Liver (tissue), 9 donors: ENCODE measurements around the gene NCAM2. TPM values are rescaled to one million over a fixed set of nuclear protein-coding genes. Genes with fewer than 3 reads are reported as not detected.

Experiments
- DNase-seq: peaks from one replicate; pipeline ENCODE4 v3.0.0-alpha.2; 2017; ENCODE audit warnings: low spot score
- H3K27ac ChIP-seq, 2 donors: one replicate each; pipeline ENCODE4 v1.7.0; 2013; ENCODE audit warnings: inconsistent platforms in 2 of 2, low read length in 2 of 2, control low read depth in 1 of 2, low read depth in 1 of 2, mild to moderate bottlenecking in 1 of 2
- H3K27me3 ChIP-seq, 4 donors: one replicate each; pipeline versions ENCODE4 v1.6.1 to v1.7.0; 2013; ENCODE audit warnings: low read length in 3 of 4, inconsistent platforms in 1 of 4, mild to moderate bottlenecking in 1 of 4, moderate library complexity in 1 of 4; ENCODE audit not compliant: control insufficient read depth in 4 of 4, insufficient read depth in 4 of 4
- H3K36me3 ChIP-seq, 4 donors: one replicate each; pipeline versions ENCODE4 v1.6.1 to v1.7.0; 2013; ENCODE audit warnings: low read length in 3 of 4, mild to moderate bottlenecking in 3 of 4, low read depth in 1 of 4, moderate library complexity in 1 of 4; ENCODE audit not compliant: control insufficient read depth in 4 of 4, insufficient read depth in 3 of 4
- H3K4me1 ChIP-seq, 4 donors: one replicate each; pipeline versions ENCODE4 v1.6.1 to v1.7.0; 2013; ENCODE audit warnings: low read length in 3 of 4, mild to moderate bottlenecking in 3 of 4, moderate library complexity in 1 of 4; ENCODE audit not compliant: control insufficient read depth in 4 of 4, insufficient read depth in 4 of 4
- H3K4me3 ChIP-seq, 3 donors: one replicate each; pipeline versions ENCODE4 v1.6.1 to v1.7.0; 2013; ENCODE audit warnings: low read length in 3 of 3, control low read depth in 1 of 3, low read depth in 1 of 3, mild to moderate bottlenecking in 1 of 3
- H3K9ac ChIP-seq, 2 donors: one replicate each; pipeline ENCODE4 v1.7.0; 2013; ENCODE audit warnings: low read length in 2 of 2, mild to moderate bottlenecking in 2 of 2, moderate library complexity in 2 of 2, control low read depth in 1 of 2, low read depth in 1 of 2
- H3K9me3 ChIP-seq, 4 donors: one replicate each; pipeline versions ENCODE4 v1.6.1 to v1.7.0; 2013; ENCODE audit warnings: low read length in 3 of 4; ENCODE audit not compliant: control insufficient read depth in 4 of 4
- CTCF ChIP-seq: fragments of 150-350 bp; IDR thresholded peaks from 2 replicates; pipeline ENCODE4 v1.5.1; 2017; ENCODE audit warnings: improper control_type of control experiment, low read depth, low read length; ENCODE audit not compliant: missing input control
- EGR1 ChIP-seq, 2 donors: IDR thresholded peaks; 2 replicates each; pipeline ENCODE4 v1.6.1; 2016 to 2018; ENCODE audit warnings: antibody characterized with exemption in 2 of 2, low read depth in 2 of 2
- FOXA1 ChIP-seq: IDR thresholded peaks from 2 replicates; pipeline ENCODE4 v1.6.1; 2016; ENCODE audit warnings: antibody characterized with exemption
- FOXA2 ChIP-seq: IDR thresholded peaks from 2 replicates; pipeline ENCODE4 v1.6.1; 2016; ENCODE audit warnings: antibody characterized with exemption
- GABPA ChIP-seq, 2 donors: IDR thresholded peaks in 1 of 2; conservative IDR thresholded peaks in 1 of 2; 2 replicates each; pipeline ENCODE4 v1.6.1; 2016; ENCODE audit warnings: antibody characterized with exemption in 2 of 2, mild to moderate bottlenecking in 1 of 2, moderate library complexity in 1 of 2
- HNF4A ChIP-seq, 2 donors: conservative IDR thresholded peaks; 2 replicates each; pipeline ENCODE4 v1.6.1; 2016; ENCODE audit warnings: antibody characterized with exemption in 2 of 2, mild to moderate bottlenecking in 2 of 2
- HNF4G ChIP-seq: IDR thresholded peaks from 2 replicates; pipeline ENCODE4 v1.6.1; 2016; ENCODE audit warnings: antibody characterized with exemption
- JUND ChIP-seq, 2 donors: IDR thresholded peaks; 2 replicates each; pipeline ENCODE4 v1.6.1; 2016; ENCODE audit warnings: antibody characterized with exemption in 2 of 2
- MAX ChIP-seq: IDR thresholded peaks from 2 replicates; pipeline ENCODE4 v1.6.1; 2016; ENCODE audit warnings: antibody characterized with exemption
- NR2F2 ChIP-seq: IDR thresholded peaks from 2 replicates; pipeline ENCODE4 v1.6.1; 2016; ENCODE audit warnings: antibody characterized with exemption
- RAD21 ChIP-seq, 2 donors: IDR thresholded peaks; 2 replicates each; pipeline ENCODE4 v1.6.1; 2016; ENCODE audit warnings: antibody characterized with exemption in 2 of 2, mild to moderate bottlenecking in 2 of 2
- REST ChIP-seq: IDR thresholded peaks from 2 replicates; pipeline ENCODE4 v1.6.1; 2016; ENCODE audit warnings: antibody characterized with exemption, mild to moderate bottlenecking
- RXRA ChIP-seq, 2 donors: IDR thresholded peaks; 2 replicates each; pipeline ENCODE4 v1.6.1; 2017 to 2018; ENCODE audit warnings: antibody characterized with exemption in 2 of 2, mild to moderate bottlenecking in 1 of 2
- SP1 ChIP-seq: IDR thresholded peaks from 2 replicates; pipeline ENCODE4 v1.6.1; 2018; ENCODE audit warnings: antibody characterized with exemption, mild to moderate bottlenecking
- TAF1 ChIP-seq: conservative IDR thresholded peaks from 2 replicates; pipeline ENCODE4 v1.6.1; 2016; ENCODE audit warnings: antibody characterized with exemption, mild to moderate bottlenecking
- YY1 ChIP-seq: IDR thresholded peaks from 2 replicates; pipeline ENCODE4 v1.6.1; 2016; ENCODE audit warnings: antibody characterized with exemption, mild to moderate bottlenecking
- WGBS: extraction: QIAGEN DNeasy Blood & Tissue Kit; methylation state at CpG from one replicate; pipeline ENCODE4 v1.1.7; 2013; 5-methylcytosine and 5-hydroxymethylcytosine counted together
- polyA plus RNA-seq, 2 donors: library from polyadenylated mRNA; stranded (reverse) in 1 of 2; unstranded in 1 of 2; fragments of 200-250 nt in 1 of 2; fragments of >200 nt in 1 of 2; fragmentation: Nextera tagmentation in 1 of 2; extraction: Ambion mirVana in 1 of 2; gene quantifications; one replicate each; pipeline versions ENCODE4 v1.2.1 to v1.2.3, GENCODE V29; 2013 to 2015
- total RNA-seq, 2 donors: library from RNA; depleted of rRNA; stranded (reverse); fragments of >200 nt; gene quantifications; one replicate each; pipeline ENCODE4 v1.2.3, GENCODE V29; 2014
- TF ChIP-seq, protein P1 (sequence below): IDR thresholded peaks from 2 replicates; pipeline ENCODE4 v1.6.1; 2016; ENCODE audit warnings: antibody characterized with exemption
- TF ChIP-seq, protein P2 (sequence below): IDR thresholded peaks from 2 replicates; pipeline ENCODE4 v1.6.1; 2016; ENCODE audit warnings: antibody characterized with exemption
- donor health status: healthy.
- donor health status: healthy.
- donor health status: healthy.
- donor health status: healthy.
- donor health status: healthy.

Gene NCAM2
- total and polyA plus RNA-seq, 4 donors, result 0.06 to 0.51 (median 0.24) TPM

DNA sequence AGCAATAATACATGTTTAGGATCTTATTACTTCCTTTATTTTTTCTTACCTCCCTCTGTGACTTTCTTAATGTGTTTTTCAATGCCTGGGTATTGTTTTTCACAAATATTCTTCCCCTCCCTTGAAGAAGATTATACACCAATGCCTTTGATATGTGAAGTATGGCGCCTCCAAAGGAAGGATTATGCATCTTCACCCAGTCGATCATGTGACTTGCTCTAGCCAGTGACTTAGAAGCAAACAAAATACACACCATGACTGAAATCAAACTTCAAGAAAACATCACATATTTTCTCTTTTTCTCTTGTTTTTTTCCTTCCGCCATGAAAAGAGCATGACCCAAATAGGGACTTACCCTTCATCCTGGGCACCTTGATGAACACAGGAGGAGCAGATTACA is 297.1 kb downstream of the NCAM2 start:
- H3K27me3 ChIP-seq, result no peaks in the 10 kb centered on the region
- H3K4me3 ChIP-seq, result no peak overlapping the region
- peaks cover 0 to 16% (median 5%) of the 10 kb centered on the region in 4 donors for H3K4me1 ChIP-seq
- H3K27ac ChIP-seq, result no peak overlapping the region
- no peak overlapping the region for H3K9ac ChIP-seq
- TF ChIP-seq SP1 (no peak), FOXA1 (no peak), EGR1 (IDR thresholded peaks at IDR 0.05; ENCODE audit: low read depth in 2 of 2) (no peak), HNF4G (no peak), RAD21 (IDR thresholded peaks at IDR 0.05) (no peak), FOXA2 (no peak), NR2F2 (no peak), JUND (IDR thresholded peaks at IDR 0.05) (no peak), HNF4A (conservative IDR thresholded peaks at IDR 0.05) (no peak), TAF1 (no peak), MAX (no peak), YY1 (no peak), REST (no peak), RXRA (IDR thresholded peaks at IDR 0.05) (no peak), GABPA (IDR thresholded peaks at IDR 0.05 in 1 of 2, conservative IDR thresholded peaks at IDR 0.05 in 1 of 2) (no peak), CTCF (no peak)
- TF ChIP-seq, protein P1, sequence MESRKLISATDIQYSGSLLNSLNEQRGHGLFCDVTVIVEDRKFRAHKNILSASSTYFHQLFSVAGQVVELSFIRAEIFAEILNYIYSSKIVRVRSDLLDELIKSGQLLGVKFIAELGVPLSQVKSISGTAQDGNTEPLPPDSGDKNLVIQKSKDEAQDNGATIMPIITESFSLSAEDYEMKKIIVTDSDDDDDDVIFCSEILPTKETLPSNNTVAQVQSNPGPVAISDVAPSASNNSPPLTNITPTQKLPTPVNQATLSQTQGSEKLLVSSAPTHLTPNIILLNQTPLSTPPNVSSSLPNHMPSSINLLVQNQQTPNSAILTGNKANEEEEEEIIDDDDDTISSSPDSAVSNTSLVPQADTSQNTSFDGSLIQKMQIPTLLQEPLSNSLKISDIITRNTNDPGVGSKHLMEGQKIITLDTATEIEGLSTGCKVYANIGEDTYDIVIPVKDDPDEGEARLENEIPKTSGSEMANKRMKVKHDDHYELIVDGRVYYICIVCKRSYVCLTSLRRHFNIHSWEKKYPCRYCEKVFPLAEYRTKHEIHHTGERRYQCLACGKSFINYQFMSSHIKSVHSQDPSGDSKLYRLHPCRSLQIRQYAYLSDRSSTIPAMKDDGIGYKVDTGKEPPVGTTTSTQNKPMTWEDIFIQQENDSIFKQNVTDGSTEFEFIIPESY, result no peak
- TF ChIP-seq, protein P2, sequence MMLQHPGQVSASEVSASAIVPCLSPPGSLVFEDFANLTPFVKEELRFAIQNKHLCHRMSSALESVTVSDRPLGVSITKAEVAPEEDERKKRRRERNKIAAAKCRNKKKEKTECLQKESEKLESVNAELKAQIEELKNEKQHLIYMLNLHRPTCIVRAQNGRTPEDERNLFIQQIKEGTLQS, result no peak
- WGBS, result 92% methylated on average over 3 of the region's 3 CpGs
- H3K36me3 ChIP-seq, result peaks cover 0 to 21% (median 4%) of the 10 kb centered on the region in 4 donors
- H3K9me3 ChIP-seq, result no peaks in the 10 kb centered on the region
- no peak for DNase-seq
